ENCODE measurements around the gene F12.

The F12 gene

DNA sequence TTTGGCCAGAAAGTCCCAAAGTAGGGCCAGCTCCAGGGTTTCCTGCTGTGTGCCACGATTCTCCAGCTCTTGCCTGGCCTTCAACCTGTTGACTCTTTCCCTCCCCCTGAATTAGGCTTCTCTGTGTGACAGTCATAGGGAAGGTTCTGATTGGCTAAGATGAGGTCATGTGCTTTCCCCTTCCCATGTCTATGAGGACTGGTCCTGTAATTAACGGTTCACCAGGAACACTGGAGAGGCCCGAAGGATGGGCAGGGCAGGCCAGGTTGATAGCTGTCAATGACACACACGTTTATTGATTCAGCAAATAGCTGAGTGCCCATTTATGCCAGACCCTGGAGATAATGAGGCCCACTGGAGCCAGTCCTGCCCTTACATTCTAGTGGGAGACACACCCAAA lies 28.3 kb upstream of the F12 start:
- no peak overlapping the region for H3K4me3 ChIP-seq (ENCODE audit: low read depth, low read length)
- peak; percentile 94 for TF ChIP-seq SCRT2 (tag by site-specific recombination; IDR thresholded peaks at IDR 0.05)
- TF ChIP-seq SCRT1 (tag by site-specific recombination; IDR thresholded peaks at IDR 0.05; ENCODE audit: borderline replicate concordance), result peak; percentile 93
- TF ChIP-seq, protein P1, sequence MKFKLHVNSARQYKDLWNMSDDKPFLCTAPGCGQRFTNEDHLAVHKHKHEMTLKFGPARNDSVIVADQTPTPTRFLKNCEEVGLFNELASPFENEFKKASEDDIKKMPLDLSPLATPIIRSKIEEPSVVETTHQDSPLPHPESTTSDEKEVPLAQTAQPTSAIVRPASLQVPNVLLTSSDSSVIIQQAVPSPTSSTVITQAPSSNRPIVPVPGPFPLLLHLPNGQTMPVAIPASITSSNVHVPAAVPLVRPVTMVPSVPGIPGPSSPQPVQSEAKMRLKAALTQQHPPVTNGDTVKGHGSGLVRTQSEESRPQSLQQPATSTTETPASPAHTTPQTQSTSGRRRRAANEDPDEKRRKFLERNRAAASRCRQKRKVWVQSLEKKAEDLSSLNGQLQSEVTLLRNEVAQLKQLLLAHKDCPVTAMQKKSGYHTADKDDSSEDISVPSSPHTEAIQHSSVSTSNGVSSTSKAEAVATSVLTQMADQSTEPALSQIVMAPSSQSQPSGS (tag by site-specific recombination; IDR thresholded peaks at IDR 0.05; ENCODE audit: low read depth), result 0 out of 2 replicates have a peak, but pooled peaks have one; percentile 36
- TF ChIP-seq, protein P2, sequence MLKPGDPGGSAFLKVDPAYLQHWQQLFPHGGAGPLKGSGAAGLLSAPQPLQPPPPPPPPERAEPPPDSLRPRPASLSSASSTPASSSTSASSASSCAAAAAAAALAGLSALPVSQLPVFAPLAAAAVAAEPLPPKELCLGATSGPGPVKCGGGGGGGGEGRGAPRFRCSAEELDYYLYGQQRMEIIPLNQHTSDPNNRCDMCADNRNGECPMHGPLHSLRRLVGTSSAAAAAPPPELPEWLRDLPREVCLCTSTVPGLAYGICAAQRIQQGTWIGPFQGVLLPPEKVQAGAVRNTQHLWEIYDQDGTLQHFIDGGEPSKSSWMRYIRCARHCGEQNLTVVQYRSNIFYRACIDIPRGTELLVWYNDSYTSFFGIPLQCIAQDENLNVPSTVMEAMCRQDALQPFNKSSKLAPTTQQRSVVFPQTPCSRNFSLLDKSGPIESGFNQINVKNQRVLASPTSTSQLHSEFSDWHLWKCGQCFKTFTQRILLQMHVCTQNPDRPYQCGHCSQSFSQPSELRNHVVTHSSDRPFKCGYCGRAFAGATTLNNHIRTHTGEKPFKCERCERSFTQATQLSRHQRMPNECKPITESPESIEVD (tag by site-specific recombination; IDR thresholded peaks at IDR 0.05), result no peak
- no peak for TF ChIP-seq ZNF76 (tag by site-specific recombination; IDR thresholded peaks at IDR 0.05; ENCODE audit: borderline replicate concordance, low read depth)
- TF ChIP-seq SP2 (tag by site-specific recombination; IDR thresholded peaks at IDR 0.05), result peak; percentile 19; the same call in 1 of the 2 replicates
- no peaks in the 10 kb centered on the region for H3K9me3 ChIP-seq (ENCODE audit: control insufficient read depth, insufficient read depth, low read depth, low read length)
- ChIA-PET CTCF (interaction anchor here (0.6 to 3.8 kb wide), 6 partner anchors 8 to 48 kb away, joined by 3 to 15 read pairs (median 4); no protein-coding TSS in a partner anchor), POLR2A (interaction anchor here (2.1 to 4.1 kb wide), 2 partner anchors 10 to 34 kb away, joined by 5 to 35 read pairs; partner anchors contain the start of gene GRK6)
- H3K4me1 ChIP-seq (ENCODE audit: control insufficient read depth, insufficient read depth, low read length), result no peaks in the 10 kb centered on the region
- H3K27ac ChIP-seq (ENCODE audit: extremely low read depth, low read depth, low read length), result no peak overlapping the region
- peaks cover 17 to 93% of the 10 kb centered on the region in 2 experiments for H3K36me3 ChIP-seq (ENCODE audit: control insufficient read depth in 2 of 2, insufficient read depth in 1 of 2, low read length in 2 of 2)

- TF ChIP-seq ZFHX2 (tag by site-specific recombination; conservative IDR thresholded peaks at IDR 0.05) (peak; percentile 24; the same call in 1 of the 2 replicates), EGR2 (tag by site-specific recombination; IDR thresholded peaks at IDR 0.05; ENCODE audit: low read depth) (peak; percentile 51; the same call in 1 of the 2 replicates), ZIC2 (tag by site-specific recombination; IDR thresholded peaks at IDR 0.05) (no peak)
- POLR2A ChIA-PET, result interaction anchor here (1.7 to 4.1 kb wide), 2 partner anchors 8 to 37 kb away, joined by 3 to 35 read pairs; partner anchors contain the start of gene GRK6
- Histone ChIP-seq H3K27ac (ENCODE audit: extremely low read depth, low read depth, low read length) (no peak overlapping the region), H3K9me3 (ENCODE audit: control insufficient read depth, insufficient read depth, low read depth, low read length) (no peaks in the 10 kb centered on the region), H3K4me1 (ENCODE audit: control insufficient read depth, insufficient read depth, low read length) (no peaks in the 10 kb centered on the region), H3K4me3 (ENCODE audit: low read depth, low read length) (no peak overlapping the region), H3K36me3 (ENCODE audit: control insufficient read depth in 2 of 2, insufficient read depth in 1 of 2, low read length in 2 of 2) (peaks cover 17 to 93% of the 10 kb centered on the region in 2 experiments)
- CTCF ChIA-PET, result interaction anchor here (3.8 kb wide), 1 partner anchor 32 kb away, joined by 15 read pairs; no protein-coding TSS in a partner anchor
These were observed 26.6 kb upstream of the F12 start for GRCh38 chr5:177435847-177436536.

GRCh38 chr5:177434942-177435738 lies 25.8 kb upstream of the F12 start:
- TF ChIP-seq ZBTB49 (tag by site-specific recombination; IDR thresholded peaks at IDR 0.05; ENCODE audit: low read depth), result no peak
- peak; percentile 61 for TF ChIP-seq ZFHX2 (tag by site-specific recombination; conservative IDR thresholded peaks at IDR 0.05)
- TF ChIP-seq EGR2 (tag by site-specific recombination; IDR thresholded peaks at IDR 0.05; ENCODE audit: low read depth), result peak; percentile 82
- TF ChIP-seq KLF9 (tag by site-specific recombination; IDR thresholded peaks at IDR 0.05; ENCODE audit: low read depth), result 0 out of 2 replicates have a peak, but pooled peaks have one; percentile 38
- TF ChIP-seq ZBTB44 (tag by site-specific recombination; IDR thresholded peaks at IDR 0.05), result no peak
- H3K9me3 ChIP-seq (ENCODE audit: control insufficient read depth, insufficient read depth, low read depth, low read length), result no peaks in the 10 kb centered on the region
- peaks cover 17 to 94% of the 10 kb centered on the region in 2 experiments for H3K36me3 ChIP-seq (ENCODE audit: control insufficient read depth in 2 of 2, insufficient read depth in 1 of 2, low read length in 2 of 2)
- CTCF ChIA-PET, result no interaction called here
- no peak overlapping the region for H3K27ac ChIP-seq (ENCODE audit: extremely low read depth, low read depth, low read length)
- no peak overlapping the region for H3K4me3 ChIP-seq (ENCODE audit: low read depth, low read length)
- POLR2A ChIA-PET, result interaction anchor here (3.9 kb wide), 1 partner anchor 11 kb away, joined by 17 read pairs; the partner anchor contains the start of gene PRR7
- no peaks in the 10 kb centered on the region for H3K4me1 ChIP-seq (ENCODE audit: control insufficient read depth, insufficient read depth, low read length)

Measured in HEK293 (cell line).